Subcutaneous adipose tissue (tissue), 4 donors: ENCODE measurements around the gene THSD7B. TPM values are rescaled to one million over a fixed set of nuclear protein-coding genes. Genes with fewer than 3 reads are reported as not detected.

Source experiments
- CTCF ChIP-seq: fragments of 450-650 bp; IDR thresholded peaks from one replicate; pipeline ENCODE4 v1.5.1; 2016; ENCODE audit warnings: low read depth, mild to moderate bottlenecking, control low read depth, antibody characterized with exemption, moderate library complexity
- total RNA-seq, 4 donors: library from RNA; depleted of rRNA; stranded (reverse); fragments of >200 nt; gene quantifications; one replicate each; pipeline ENCODE4 v1.1.0, GENCODE V29; 2016

The THSD7B gene
- total RNA-seq, 4 donors from 2014 or later, result 2.0 to 5.1 (median 2.8) TPM

DNA sequence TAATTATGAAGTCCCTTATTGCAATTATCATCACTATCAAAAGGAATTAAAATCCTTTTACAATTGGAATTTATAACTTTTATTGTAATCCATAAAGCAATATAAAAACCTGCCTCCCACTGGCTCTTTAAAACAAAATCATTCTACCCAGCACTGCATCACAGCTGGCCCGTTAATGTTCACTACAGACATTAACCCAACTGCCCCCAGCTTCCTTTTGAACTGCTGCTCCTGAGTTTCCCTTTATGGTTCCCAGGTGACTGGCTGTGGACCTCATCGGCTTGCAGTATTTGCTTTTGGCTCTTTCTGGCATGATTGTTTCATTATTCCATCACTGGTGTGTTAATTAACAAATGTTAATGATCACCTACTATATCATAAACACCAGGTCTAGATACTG lies 535.6 kb downstream of the THSD7B start:
- TF ChIP-seq CTCF, result no peak

GRCh38 chr2:137302957-137303356 lies 537.6 kb downstream of the THSD7B start:
- TF ChIP-seq CTCF, result no peak

- no peak for TF ChIP-seq CTCF
These were observed 550.7 kb downstream of the THSD7B start for GRCh38 chr2:137316075-137316474.

- no peak for TF ChIP-seq CTCF
These were observed 556.2 kb downstream of the THSD7B start for GRCh38 chr2:137321566-137321965.

- no peak for TF ChIP-seq CTCF
These were observed 568.2 kb downstream of the THSD7B start for GRCh38 chr2:137333386-137334165.

- TF ChIP-seq CTCF, result no peak
These were observed 570.7 kb downstream of the THSD7B start for GRCh38 chr2:137336067-137336466.

DNA sequence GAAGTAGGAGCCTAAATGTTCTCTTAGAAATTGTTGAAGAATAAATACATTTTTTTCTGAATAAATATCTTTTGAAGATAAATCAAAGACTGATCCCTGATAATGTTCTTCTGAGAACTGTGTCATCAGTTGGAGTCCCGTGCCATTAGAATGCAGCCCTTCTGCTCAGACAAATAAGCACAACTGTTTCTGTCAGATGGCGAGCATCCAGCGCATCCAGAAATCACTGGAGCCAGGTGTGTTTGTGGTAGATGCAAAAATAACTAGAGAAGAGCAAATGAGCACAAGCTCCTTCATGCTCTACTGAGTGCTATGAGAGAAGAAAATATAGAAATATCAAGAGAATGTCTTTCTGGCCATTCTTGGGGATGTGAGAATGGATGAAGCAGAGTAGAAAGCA lies 573.7 kb downstream of the THSD7B start:
- TF ChIP-seq CTCF, result no peak
